ENCODE data around the gene NTM.

NTM gene

GRCh38 chr11:131947511-131947910 lies 577.1 kb downstream of the NTM start:
- TF ChIP-seq, protein P1, sequence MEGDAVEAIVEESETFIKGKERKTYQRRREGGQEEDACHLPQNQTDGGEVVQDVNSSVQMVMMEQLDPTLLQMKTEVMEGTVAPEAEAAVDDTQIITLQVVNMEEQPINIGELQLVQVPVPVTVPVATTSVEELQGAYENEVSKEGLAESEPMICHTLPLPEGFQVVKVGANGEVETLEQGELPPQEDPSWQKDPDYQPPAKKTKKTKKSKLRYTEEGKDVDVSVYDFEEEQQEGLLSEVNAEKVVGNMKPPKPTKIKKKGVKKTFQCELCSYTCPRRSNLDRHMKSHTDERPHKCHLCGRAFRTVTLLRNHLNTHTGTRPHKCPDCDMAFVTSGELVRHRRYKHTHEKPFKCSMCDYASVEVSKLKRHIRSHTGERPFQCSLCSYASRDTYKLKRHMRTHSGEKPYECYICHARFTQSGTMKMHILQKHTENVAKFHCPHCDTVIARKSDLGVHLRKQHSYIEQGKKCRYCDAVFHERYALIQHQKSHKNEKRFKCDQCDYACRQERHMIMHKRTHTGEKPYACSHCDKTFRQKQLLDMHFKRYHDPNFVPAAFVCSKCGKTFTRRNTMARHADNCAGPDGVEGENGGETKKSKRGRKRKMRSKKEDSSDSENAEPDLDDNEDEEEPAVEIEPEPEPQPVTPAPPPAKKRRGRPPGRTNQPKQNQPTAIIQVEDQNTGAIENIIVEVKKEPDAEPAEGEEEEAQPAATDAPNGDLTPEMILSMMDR (IDR thresholded peaks at IDR 0.05; ENCODE audit: low read depth, low read length): no peak
- no peak overlapping the region for H3K27ac ChIP-seq
- DNase-seq: no peak
- H3K27me3 ChIP-seq (ENCODE audit: insufficient read depth, low read depth, severe bottlenecking): no peaks in the 10 kb centered on the region
- H3K9me3 ChIP-seq (ENCODE audit: severe bottlenecking): no peaks in the 10 kb centered on the region
- H3K36me3 ChIP-seq: no peaks in the 10 kb centered on the region
- H3K4me3 ChIP-seq (ENCODE audit: low read depth, low read length): no peak overlapping the region

- Histone ChIP-seq H3K27ac (no peak overlapping the region), H3K27me3 (ENCODE audit: insufficient read depth, low read depth, severe bottlenecking) (no peaks in the 10 kb centered on the region), H3K9me3 (ENCODE audit: severe bottlenecking) (no peaks in the 10 kb centered on the region), H3K36me3 (no peaks in the 10 kb centered on the region), H3K4me3 (ENCODE audit: low read depth, low read length) (no peak overlapping the region)
- TF ChIP-seq, protein P1 (IDR thresholded peaks at IDR 0.05; ENCODE audit: low read depth, low read length): no peak
- DNase-seq: peak; percentile 16
Measured at GRCh38 chr11:131951121-131951520, 580.7 kb downstream of the NTM start.

DNA sequence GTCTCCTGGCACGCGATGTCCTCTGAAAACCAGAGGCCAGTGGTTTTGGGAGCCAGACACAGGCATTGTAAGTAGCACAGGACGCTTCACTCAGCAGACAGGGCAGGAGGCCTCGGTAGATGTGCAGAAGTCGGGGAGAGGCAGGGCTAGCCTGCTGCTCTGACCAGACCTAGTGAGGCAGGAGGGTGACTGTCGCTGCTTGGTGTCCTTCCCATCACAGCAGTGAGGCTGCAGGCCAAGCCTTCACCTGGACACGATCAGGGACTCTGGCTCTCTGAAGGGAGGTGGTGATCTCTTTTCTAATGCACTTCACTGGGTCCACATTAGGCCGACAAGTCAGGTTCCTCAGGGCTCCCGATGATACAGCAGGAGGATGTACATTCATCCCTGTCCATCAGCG lies 583.7 kb downstream of the NTM start:
- no peaks in the 10 kb centered on the region for H3K36me3 ChIP-seq
- TF ChIP-seq, protein P1 (IDR thresholded peaks at IDR 0.05; ENCODE audit: low read depth, low read length): no peak
- no peaks in the 10 kb centered on the region for H3K27me3 ChIP-seq (ENCODE audit: insufficient read depth, low read depth, severe bottlenecking)
- no peak for DNase-seq
- no peaks in the 10 kb centered on the region for H3K9me3 ChIP-seq (ENCODE audit: severe bottlenecking)
- H3K4me3 ChIP-seq (ENCODE audit: low read depth, low read length): no peak overlapping the region
- H3K27ac ChIP-seq: no peak overlapping the region

GRCh38 chr11:131955904-131956303 lies 585.5 kb downstream of the NTM start:
- Histone ChIP-seq H3K27ac (no peak overlapping the region), H3K4me3 (ENCODE audit: low read depth, low read length) (no peak overlapping the region), H3K27me3 (ENCODE audit: insufficient read depth, low read depth, severe bottlenecking) (no peaks in the 10 kb centered on the region), H3K36me3 (no peaks in the 10 kb centered on the region), H3K9me3 (ENCODE audit: severe bottlenecking) (no peaks in the 10 kb centered on the region)
- no peak for DNase-seq
- TF ChIP-seq, protein P1 (IDR thresholded peaks at IDR 0.05; ENCODE audit: low read depth, low read length): no peak

DNA sequence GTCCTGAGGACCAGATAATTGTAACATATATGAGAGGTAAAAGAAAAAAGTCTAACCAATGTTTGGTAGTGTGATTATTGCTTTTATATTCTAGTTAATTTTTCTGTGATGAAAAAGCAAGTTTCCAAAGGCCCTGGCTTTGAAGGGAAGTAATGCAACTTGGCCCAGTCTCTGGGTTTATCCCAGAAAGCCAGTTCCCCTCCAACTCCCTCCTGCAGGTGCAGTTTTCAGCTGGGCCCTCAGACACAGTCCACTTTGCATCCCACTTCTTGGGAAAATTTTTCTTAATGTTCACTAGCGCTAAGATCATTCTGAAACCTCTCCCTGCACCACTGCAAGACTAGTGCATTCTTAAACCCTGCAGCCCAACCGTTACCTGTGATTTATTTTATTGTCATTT lies 586.8 kb downstream of the NTM start:
- Histone ChIP-seq H3K27me3 (ENCODE audit: insufficient read depth, low read depth, severe bottlenecking) (no peaks in the 10 kb centered on the region), H3K27ac (no peak overlapping the region), H3K9me3 (ENCODE audit: severe bottlenecking) (no peaks in the 10 kb centered on the region), H3K36me3 (no peaks in the 10 kb centered on the region), H3K4me3 (ENCODE audit: low read depth, low read length) (no peak overlapping the region)
- no peak for DNase-seq
- TF ChIP-seq, protein P1 (IDR thresholded peaks at IDR 0.05; ENCODE audit: low read depth, low read length): no peak

DNA sequence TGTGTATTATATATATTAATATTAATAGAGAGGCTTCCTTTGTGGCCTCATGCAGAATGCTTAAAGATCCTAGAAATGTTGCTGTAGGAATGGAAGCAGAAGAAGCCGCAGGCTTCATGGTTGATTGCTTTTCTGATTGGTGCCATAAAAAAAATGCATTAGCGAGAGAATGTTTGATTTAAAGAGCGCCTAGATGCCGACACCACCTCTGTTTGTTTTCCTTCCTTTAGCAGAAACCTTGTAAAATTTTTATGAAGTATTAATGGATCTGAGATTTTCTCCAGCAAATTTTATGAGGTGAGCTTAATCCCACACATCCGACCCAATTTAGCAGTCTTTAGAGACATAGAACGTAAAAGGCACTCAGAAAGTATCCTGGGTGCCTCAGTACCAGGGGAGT lies 587.5 kb downstream of the NTM start:
- H3K36me3 ChIP-seq: no peaks in the 10 kb centered on the region
- TF ChIP-seq, protein P1 (IDR thresholded peaks at IDR 0.05; ENCODE audit: low read depth, low read length): no peak
- no peak overlapping the region for H3K4me3 ChIP-seq (ENCODE audit: low read depth, low read length)
- H3K27ac ChIP-seq: no peak overlapping the region
- no peaks in the 10 kb centered on the region for H3K9me3 ChIP-seq (ENCODE audit: severe bottlenecking)
- DNase-seq: no peak
- no peaks in the 10 kb centered on the region for H3K27me3 ChIP-seq (ENCODE audit: insufficient read depth, low read depth, severe bottlenecking)

Data from WERI-Rb-1 (cell line).